ES-I3 (cell line): ENCODE data around the gene NEB.
"Not testable (repeated sequence)": the region's sequence is repeated elsewhere in the genome, so short reads cannot be mapped to it uniquely, and the experiment has no call there.

Experiments used
- H3K36me3 ChIP-seq: 2 replicates; pipeline ENCODE4 v1.6.1; 2013; ENCODE audit warnings: mild to moderate bottlenecking, low read length, control low read depth, moderate library complexity; ENCODE audit not compliant: insufficient read depth
- H3K4me1 ChIP-seq: 2 replicates; pipeline ENCODE4 v1.6.1; 2013; ENCODE audit warnings: mild to moderate bottlenecking, control low read depth, low read length; ENCODE audit not compliant: insufficient read depth
- H3K9ac ChIP-seq: 2 replicates; pipeline ENCODE4 v1.6.1; 2013; ENCODE audit warnings: low read depth, mild to moderate bottlenecking, low read length, moderate library complexity
- H3K9me3 ChIP-seq: 2 replicates; pipeline ENCODE4 v1.6.1; 2013; ENCODE audit warnings: mild to moderate bottlenecking, low read length, moderate library complexity; ENCODE audit not compliant: control insufficient read depth, insufficient read depth

Gene NEB

GRCh38 chr2:151614159-151614558, 120.1 kb downstream of the NEB start:
- Histone ChIP-seq H3K36me3 (no peaks in the 10 kb centered on the region), H3K9me3 (no peaks in the 10 kb centered on the region), H3K9ac (no peak overlapping the region), H3K4me1 (no peaks in the 10 kb centered on the region; the same call in 1 of the 2 replicates)

DNA sequence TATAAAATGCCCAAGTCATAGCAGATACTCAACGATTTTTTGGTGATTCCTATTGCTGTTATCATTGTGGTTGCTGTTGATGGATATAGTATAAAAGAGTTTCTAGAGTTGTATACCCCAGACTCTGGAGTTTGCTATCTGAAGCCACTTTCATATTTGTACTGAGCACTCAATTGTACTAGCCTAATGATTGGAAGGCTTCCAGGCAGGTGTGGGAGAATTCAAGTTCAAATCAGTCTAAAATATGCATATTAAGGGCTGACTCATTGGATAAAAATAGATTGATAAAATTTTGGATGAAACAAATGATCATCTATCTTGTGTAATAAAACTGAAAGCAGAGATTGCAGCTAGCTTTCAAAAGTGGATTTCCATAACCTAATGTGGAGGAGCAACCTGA, 122.9 kb downstream of the NEB start:
- Histone ChIP-seq H3K36me3 (no peaks in the 10 kb centered on the region), H3K4me1 (no peaks in the 10 kb centered on the region; the same call in 1 of the 2 replicates), H3K9ac (no peak overlapping the region), H3K9me3 (no peaks in the 10 kb centered on the region)

DNA sequence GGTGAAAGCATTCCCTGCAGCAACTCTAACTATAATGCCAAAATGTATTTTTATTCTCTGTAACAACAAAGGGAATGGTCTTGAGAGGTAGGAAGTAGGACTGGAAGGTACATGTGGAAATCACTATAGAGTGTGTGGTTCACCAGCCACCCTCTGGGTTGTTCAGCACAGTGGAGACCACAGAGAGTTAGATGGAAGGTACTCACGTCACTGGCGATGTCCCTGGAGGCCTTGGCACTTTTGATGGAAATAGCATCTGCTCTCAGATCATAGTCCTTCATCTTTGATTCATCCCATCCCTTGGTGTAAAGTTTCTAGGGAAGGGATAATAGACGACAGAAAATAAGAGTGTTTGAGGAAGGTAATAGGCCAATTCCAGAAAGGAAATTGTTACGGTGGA, 124.0 kb downstream of the NEB start:
- no peaks in the 10 kb centered on the region; the same call in 1 of the 2 replicates for H3K4me1 ChIP-seq
- H3K9me3 ChIP-seq: no peaks in the 10 kb centered on the region
- no peak overlapping the region for H3K9ac ChIP-seq
- H3K36me3 ChIP-seq: no peaks in the 10 kb centered on the region

- no peaks in the 10 kb centered on the region for H3K9me3 ChIP-seq
- H3K9ac ChIP-seq: no peak overlapping the region
- no peaks in the 10 kb centered on the region; the same call in 1 of the 2 replicates for H3K4me1 ChIP-seq
- no peaks in the 10 kb centered on the region for H3K36me3 ChIP-seq
These were observed 124.6 kb downstream of the NEB start for GRCh38 chr2:151609705-151610104.

- H3K36me3 ChIP-seq, H3K9ac ChIP-seq: not testable (repeated sequence)
These were observed 126.5 kb downstream of the NEB start for GRCh38 chr2:151607459-151608424.

GRCh38 chr2:151603530-151603929, 130.7 kb downstream of the NEB start:
- not testable (repeated sequence) for H3K9me3 ChIP-seq, H3K36me3 ChIP-seq, H3K9ac ChIP-seq, H3K4me1 ChIP-seq

More at GRCh38 chr2:151607459-151608424, 126.5 kb downstream of the NEB start:
- not testable (repeated sequence) for H3K9me3 ChIP-seq, H3K4me1 ChIP-seq

DNA sequence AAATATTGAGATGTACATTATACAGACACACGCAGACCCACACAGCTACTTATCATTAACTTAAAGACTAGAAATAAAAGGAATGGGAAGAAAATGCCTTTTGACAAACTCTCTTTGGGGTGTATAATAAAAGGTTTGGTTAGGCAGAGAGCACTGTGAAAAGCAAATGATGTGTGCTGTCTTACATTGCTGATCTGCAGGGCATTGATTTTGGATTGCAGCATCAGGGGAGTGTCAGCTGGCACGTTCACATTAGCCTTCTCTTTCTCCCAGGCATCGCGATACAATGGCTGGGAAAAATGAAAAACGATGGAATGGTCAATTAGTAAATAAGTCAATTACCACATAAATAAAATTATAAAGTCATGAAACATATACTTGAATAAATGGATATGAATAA, 131.9 kb downstream of the NEB start:
- H3K9me3 ChIP-seq, H3K4me1 ChIP-seq, H3K36me3 ChIP-seq, H3K9ac ChIP-seq: not testable (repeated sequence)

DNA sequence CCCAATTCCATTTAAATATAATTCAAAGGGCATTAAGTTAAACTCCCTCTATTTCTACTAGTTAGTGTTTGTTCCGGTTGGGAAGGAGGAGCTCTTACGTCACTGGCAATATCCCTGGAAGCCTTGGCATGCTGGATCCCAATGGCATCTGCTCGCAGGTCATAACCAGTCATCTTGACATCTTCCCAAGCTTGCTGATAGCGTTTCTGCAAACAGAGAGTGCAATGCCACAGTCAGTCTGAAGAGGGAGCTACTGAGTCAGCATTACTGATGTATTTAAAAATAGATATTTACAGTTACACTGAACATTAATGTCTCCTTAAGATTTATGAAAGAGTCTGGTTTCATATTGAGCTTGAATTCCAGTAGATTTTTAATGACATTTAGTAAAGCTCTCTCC, 132.5 kb downstream of the NEB start:
- not testable (repeated sequence) for H3K9ac ChIP-seq, H3K9me3 ChIP-seq, H3K4me1 ChIP-seq, H3K36me3 ChIP-seq

DNA sequence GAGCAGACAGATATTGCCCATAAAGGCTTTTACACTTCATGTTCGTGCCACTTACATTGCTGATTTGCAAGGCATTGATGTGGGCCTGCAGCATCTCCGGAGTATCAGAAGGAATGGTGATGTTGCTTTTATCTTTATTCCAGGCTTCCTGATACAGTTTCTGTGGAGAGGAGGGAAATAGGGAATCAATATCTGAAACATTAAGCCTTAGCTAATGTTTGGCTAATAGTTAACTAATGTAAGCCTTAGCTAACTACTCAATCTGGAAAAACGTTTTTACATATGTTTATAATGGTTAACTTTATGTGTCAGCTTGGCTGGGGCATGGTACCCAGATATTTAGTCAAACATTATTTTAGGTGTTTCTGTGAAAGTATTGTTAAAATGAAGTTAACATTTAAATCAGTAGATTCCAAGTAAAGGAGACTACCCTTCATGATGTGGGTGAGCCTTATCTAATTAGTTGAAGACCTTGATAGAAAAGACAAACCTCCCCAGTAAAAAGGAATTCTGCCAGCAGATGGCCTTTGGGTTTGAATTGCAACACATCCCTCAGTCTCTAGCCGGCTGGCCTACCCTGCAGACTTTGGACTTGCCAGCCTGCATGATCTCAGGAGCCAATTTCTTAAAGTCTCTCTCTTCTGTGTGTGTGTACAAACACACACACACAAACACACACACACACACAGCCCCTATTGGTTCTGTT, 137.2 kb downstream of the NEB start:
- H3K36me3 ChIP-seq, H3K9me3 ChIP-seq, H3K9ac ChIP-seq, H3K4me1 ChIP-seq: not testable (repeated sequence)

DNA sequence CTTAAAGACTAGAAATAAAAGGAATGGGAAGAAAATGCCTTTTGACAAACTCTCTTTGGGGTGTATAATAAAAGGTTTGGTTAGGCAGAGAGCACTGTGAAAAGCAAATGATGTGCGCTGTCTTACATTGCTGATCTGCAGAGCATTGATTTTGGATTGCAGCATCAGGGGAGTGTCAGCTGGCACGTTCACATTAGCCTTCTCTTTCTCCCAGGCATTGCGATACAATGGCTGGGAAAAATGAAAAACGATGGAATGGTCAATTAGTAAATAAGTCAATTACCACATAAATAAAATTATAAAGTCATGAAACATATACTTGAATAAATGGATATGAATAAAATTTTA, 142.4 kb downstream of the NEB start:
- not testable (repeated sequence) for H3K4me1 ChIP-seq, H3K36me3 ChIP-seq, H3K9me3 ChIP-seq, H3K9ac ChIP-seq

GRCh38 chr2:151591250-151591907, 142.9 kb downstream of the NEB start:
- not testable (repeated sequence) for H3K36me3 ChIP-seq, H3K9me3 ChIP-seq, H3K4me1 ChIP-seq, H3K9ac ChIP-seq

- H3K4me1 ChIP-seq, H3K36me3 ChIP-seq, H3K9ac ChIP-seq, H3K9me3 ChIP-seq: not testable (repeated sequence)
These were observed 153.0 kb downstream of the NEB start for GRCh38 chr2:151581300-151581699.

DNA sequence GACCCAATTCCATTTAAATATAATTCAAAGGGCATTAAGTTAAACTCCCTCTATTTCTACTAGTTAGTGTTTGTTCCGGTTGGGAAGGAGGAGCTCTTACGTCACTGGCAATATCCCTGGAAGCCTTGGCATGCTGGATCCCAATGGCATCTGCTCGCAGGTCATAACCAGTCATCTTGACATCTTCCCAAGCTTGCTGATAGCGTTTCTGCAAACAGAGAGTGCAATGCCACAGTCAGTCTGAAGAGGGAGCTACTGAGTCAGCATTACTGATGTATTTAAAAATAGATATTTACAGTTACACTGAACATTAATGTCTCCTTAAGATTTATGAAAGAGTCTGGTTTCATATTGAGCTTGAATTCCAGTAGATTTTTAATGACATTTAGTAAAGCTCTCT, 153.6 kb downstream of the NEB start:
- H3K9me3 ChIP-seq, H3K36me3 ChIP-seq, H3K9ac ChIP-seq, H3K4me1 ChIP-seq: not testable (repeated sequence)

GRCh38 chr2:151577116-151577515, 157.2 kb downstream of the NEB start:
- Histone ChIP-seq H3K36me3 (no peaks in the 10 kb centered on the region), H3K9ac (no peak overlapping the region), H3K9me3 (no peaks in the 10 kb centered on the region), H3K4me1 (no peaks in the 10 kb centered on the region)

DNA sequence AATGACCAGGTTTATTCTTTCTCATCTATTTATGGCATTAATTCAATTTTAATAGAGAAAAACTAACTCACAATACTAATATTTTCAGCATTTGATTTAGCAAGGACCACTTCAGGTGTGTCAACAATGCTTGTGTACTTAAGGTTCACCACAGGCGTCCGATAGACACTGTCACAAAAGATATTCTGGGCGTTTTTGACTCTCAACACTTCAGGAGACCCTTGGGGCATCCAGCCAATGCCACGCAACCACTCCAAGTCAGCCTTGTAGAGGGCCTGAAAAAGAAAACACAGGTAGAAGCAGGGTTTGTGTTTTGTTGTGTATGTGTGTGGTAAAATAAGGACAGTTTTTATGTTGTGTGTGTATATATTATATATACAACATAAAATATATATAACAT, 158.2 kb downstream of the NEB start:
- Histone ChIP-seq H3K36me3 (no peaks in the 10 kb centered on the region), H3K4me1 (no peaks in the 10 kb centered on the region), H3K9me3 (no peaks in the 10 kb centered on the region), H3K9ac (no peak overlapping the region)
